ENCODE measurements around the gene CADM1.

DNA sequence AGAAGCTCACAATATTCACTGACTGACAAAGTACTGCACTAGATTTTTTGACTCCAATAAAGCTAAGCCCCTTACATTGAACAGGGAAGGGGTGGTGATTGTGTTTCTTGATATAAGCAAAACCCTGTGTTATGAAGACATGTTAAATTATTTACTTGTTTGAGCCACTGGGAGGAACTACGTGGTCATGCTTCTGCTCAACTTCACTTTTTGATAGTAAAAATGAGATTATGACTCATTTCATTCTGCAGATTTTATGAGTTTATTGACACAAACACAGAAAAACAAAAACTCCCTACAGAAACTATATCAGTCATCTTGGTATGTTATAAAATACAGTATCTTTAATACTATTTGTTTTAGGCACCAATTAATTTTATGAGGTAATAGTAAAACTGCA, 124.7 kb downstream of the CADM1 start:
- TF ChIP-seq CTCF (conservative IDR thresholded peaks at IDR 0.05; ENCODE audit: low read depth, low read length) (no peak), EZH2 (IDR thresholded peaks at IDR 0.05; ENCODE audit: low read length, unreplicated experiment) (no peak)
